PC-9 (cell line): Measurements from ENCODE around the gene TNNI3K.

Experiments
- EZH2 ChIP-seq: fragments of 200-600 bp; sonication (generic); IDR thresholded peaks from 2 replicates; pipeline ENCODE4 v1.8.0; 2017; ENCODE audit warnings: antibody characterized with exemption, low read depth
- TF ChIP-seq, protein P1 (sequence below): fragments of 200-600 bp; sonication (generic); conservative IDR thresholded peaks from 2 replicates; pipeline ENCODE4 v1.6.1; 2017; ENCODE audit warnings: mixed run types, antibody characterized with exemption, mild to moderate bottlenecking, moderate library complexity

DNA sequence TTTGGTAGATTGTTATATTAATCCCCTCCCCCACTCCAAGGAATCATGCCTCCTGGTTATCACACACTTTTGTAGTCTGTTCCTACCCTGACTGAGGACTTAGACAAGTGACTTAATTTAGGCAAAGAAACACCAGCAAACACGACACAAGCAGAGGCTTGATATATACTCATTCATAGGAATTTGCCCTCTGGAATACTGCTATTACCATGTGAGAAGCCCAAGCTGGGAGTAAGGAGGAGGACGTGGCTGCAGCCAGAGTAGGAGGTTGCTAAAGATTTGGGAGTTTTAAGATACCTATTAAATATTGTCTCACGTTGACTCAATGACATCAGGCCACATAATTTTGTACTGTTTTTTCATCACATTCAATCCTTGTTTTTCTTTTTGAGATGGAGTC is 177.1 kb downstream of the TNNI3K start:
- TF ChIP-seq, protein P1, sequence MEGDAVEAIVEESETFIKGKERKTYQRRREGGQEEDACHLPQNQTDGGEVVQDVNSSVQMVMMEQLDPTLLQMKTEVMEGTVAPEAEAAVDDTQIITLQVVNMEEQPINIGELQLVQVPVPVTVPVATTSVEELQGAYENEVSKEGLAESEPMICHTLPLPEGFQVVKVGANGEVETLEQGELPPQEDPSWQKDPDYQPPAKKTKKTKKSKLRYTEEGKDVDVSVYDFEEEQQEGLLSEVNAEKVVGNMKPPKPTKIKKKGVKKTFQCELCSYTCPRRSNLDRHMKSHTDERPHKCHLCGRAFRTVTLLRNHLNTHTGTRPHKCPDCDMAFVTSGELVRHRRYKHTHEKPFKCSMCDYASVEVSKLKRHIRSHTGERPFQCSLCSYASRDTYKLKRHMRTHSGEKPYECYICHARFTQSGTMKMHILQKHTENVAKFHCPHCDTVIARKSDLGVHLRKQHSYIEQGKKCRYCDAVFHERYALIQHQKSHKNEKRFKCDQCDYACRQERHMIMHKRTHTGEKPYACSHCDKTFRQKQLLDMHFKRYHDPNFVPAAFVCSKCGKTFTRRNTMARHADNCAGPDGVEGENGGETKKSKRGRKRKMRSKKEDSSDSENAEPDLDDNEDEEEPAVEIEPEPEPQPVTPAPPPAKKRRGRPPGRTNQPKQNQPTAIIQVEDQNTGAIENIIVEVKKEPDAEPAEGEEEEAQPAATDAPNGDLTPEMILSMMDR: no peak
- TF ChIP-seq EZH2: no peak
